HG02798 (cell line): ENCODE results near the gene CACNA1A.

Experiments used
- ATAC-seq: cut with Tn5 transposase; IDR thresholded peaks from one replicate; pipeline ENCODE4 v1.9.1; 2021; ENCODE audit warnings: mild to moderate bottlenecking; ENCODE audit not compliant: unreplicated experiment, poor library complexity

Gene CACNA1A

GRCh38 chr19:13499692-13500091 is 6.6 kb downstream of the CACNA1A start:
- no peak for ATAC-seq

- ATAC-seq = no peak
Measured at GRCh38 chr19:13493516-13494310, 12.6 kb downstream of the CACNA1A start.

GRCh38 chr19:13492128-13492527 is 14.2 kb downstream of the CACNA1A start:
- no peak for ATAC-seq

- ATAC-seq = no peak
Measured at GRCh38 chr19:13487985-13488384, 18.3 kb downstream of the CACNA1A start.

GRCh38 chr19:13484166-13484565 is 22.1 kb downstream of the CACNA1A start:
- ATAC-seq = no peak

- no peak for ATAC-seq
Measured at GRCh38 chr19:13483215-13483614, 23.1 kb downstream of the CACNA1A start.

- no peak for ATAC-seq
Measured at GRCh38 chr19:13478576-13478975, 27.7 kb downstream of the CACNA1A start.

- ATAC-seq = no peak
Measured at GRCh38 chr19:13476071-13476470, 30.2 kb downstream of the CACNA1A start.

GRCh38 chr19:13475044-13475443 is 31.2 kb downstream of the CACNA1A start:
- no peak for ATAC-seq

GRCh38 chr19:13466697-13467096 is 39.6 kb downstream of the CACNA1A start:
- ATAC-seq = no peak

GRCh38 chr19:13463296-13463695 is 43.0 kb downstream of the CACNA1A start:
- no peak for ATAC-seq

GRCh38 chr19:13461536-13461935 is 44.7 kb downstream of the CACNA1A start:
- no peak for ATAC-seq

- ATAC-seq = no peak
Measured at GRCh38 chr19:13460045-13460444, 46.2 kb downstream of the CACNA1A start.

GRCh38 chr19:13459351-13459750 is 46.9 kb downstream of the CACNA1A start:
- ATAC-seq = no peak

- ATAC-seq = no peak
Measured at GRCh38 chr19:13451434-13451995, 54.8 kb downstream of the CACNA1A start.

GRCh38 chr19:13447978-13448377 is 58.3 kb downstream of the CACNA1A start:
- no peak for ATAC-seq

GRCh38 chr19:13441810-13442512 is 64.3 kb downstream of the CACNA1A start:
- ATAC-seq = no peak

GRCh38 chr19:13437919-13438618 is 68.2 kb downstream of the CACNA1A start:
- no peak for ATAC-seq

- ATAC-seq = no peak
Measured at GRCh38 chr19:13436352-13436751, 69.9 kb downstream of the CACNA1A start.

- no peak for ATAC-seq
Measured at GRCh38 chr19:13430790-13431582, 75.3 kb downstream of the CACNA1A start.
